HepG2 (cell line): ENCODE measurements around the gene PCGF3. TPM values are rescaled to one million over a fixed set of nuclear protein-coding genes. Genes with fewer than 3 reads are reported as not detected.

Source experiments
- ATAC-seq: fragments of 200-7000 bp; cut with Tn5 transposase; 3 replicates; pipeline ENCODE4 v1.9.1; 2020; ENCODE audit warnings: mild to moderate bottlenecking, moderate library complexity
- BruUV-seq: library from RNA; stranded (reverse); fragments of 400-500 nt; replicated peaks from 2 replicates; lab custom pipeline; 2021; lab: Mats Ljungman, UMichigan
- CTCF ChIA-PET: fragments of 300-600 bp; formaldehyde crosslinking; extraction: SDS; loops from one replicate; lab custom pipeline; 2021; ENCODE audit warnings: low total read pairs, inconsistent platforms, low intra/inter-chr PET ratio; lab: Yijun Ruan, JAX
- POLR2A ChIA-PET: fragments of 350-600 bp; sonication (Branson Sonifier 250); formaldehyde crosslinking; loops from one replicate; lab custom pipeline; 2020; ENCODE audit warnings: antibody characterized with exemption, inconsistent platforms; lab: Yijun Ruan, JAX
- DNase-seq: peaks from one replicate; pipeline ENCODE4 v3.0.0-alpha.2; 2015; ENCODE audit warnings: low spot score
- FAIRE-seq: peaks from 3 replicates; lab custom pipeline; 2011; peaks lifted over from hg19 to GRCh38; lab: Jason Lieb, UNC
- H2AFZ ChIP-seq: one replicate; pipeline ENCODE4 v1.6.1; 2011; ENCODE audit warnings: low read length, inconsistent platforms
- H3K27ac ChIP-seq: fragments of 300-600 bp; 3 replicates; pipeline ENCODE4 v1.8.0; 2011; ENCODE audit warnings: mixed run types, mild to moderate bottlenecking, mixed read lengths, low read length, inconsistent platforms; ENCODE audit not compliant: insufficient read depth; ENCODE audit errors: extremely low read length
- H3K27me3 ChIP-seq, 2 experiments: fragments of 200-600 bp in 1 of 2; 2 replicates in 1 of 2; 3 replicates in 1 of 2; pipeline versions ENCODE4 v1.6.0 to v1.8.0; 2011; ENCODE audit warnings: low read length in 2 of 2, mild to moderate bottlenecking in 2 of 2, moderate library complexity in 2 of 2, inconsistent platforms in 1 of 2; ENCODE audit not compliant: insufficient read depth in 2 of 2, control insufficient read depth in 1 of 2
- H3K36me3 ChIP-seq, 2 experiments: fragments of 200-600 bp in 1 of 2; replicated peaks in 1 of 2; 2 replicates in 1 of 2; 3 replicates in 1 of 2; pipeline versions ENCODE4 v1.5.1 to v1.8.0; 2011; ENCODE audit warnings: low read length in 2 of 2, inconsistent platforms in 1 of 2; ENCODE audit not compliant: insufficient read depth in 2 of 2, control insufficient read depth in 1 of 2
- H3K4me1 ChIP-seq: 2 replicates; pipeline ENCODE4 v1.5.1; 2012; ENCODE audit warnings: low read length, inconsistent platforms; ENCODE audit not compliant: insufficient read depth
- H3K4me2 ChIP-seq: 2 replicates; pipeline ENCODE4 v1.6.0; 2011; ENCODE audit warnings: low read depth, low read length, inconsistent platforms
- H3K4me3 ChIP-seq, 3 experiments: fragments of 200-600 bp in 1 of 3; sonication (generic), shearing (Covaris generic) in 1 of 3; replicated peaks in 1 of 3; 2 replicates each; pipeline ENCODE4 v1.5.1; 2011 to 2016; ENCODE audit warnings: low read length in 3 of 3, inconsistent platforms in 2 of 3, low read depth in 2 of 3, mild to moderate bottlenecking in 2 of 3, control low read depth in 1 of 3, mixed read lengths in 1 of 3; ENCODE audit not compliant: insufficient read depth in 1 of 3
- H3K79me2 ChIP-seq: one replicate; pipeline ENCODE4 v1.6.1; 2011; ENCODE audit warnings: low read length, inconsistent platforms; ENCODE audit not compliant: insufficient read depth
- H3K9ac ChIP-seq: 2 replicates; pipeline ENCODE4 v1.6.0; 2011; ENCODE audit warnings: mild to moderate bottlenecking, low read depth, low read length, inconsistent platforms; ENCODE audit not compliant: insufficient read depth
- H3K9me3 ChIP-seq: 2 replicates; pipeline ENCODE4 v1.5.1; 2012; ENCODE audit warnings: mild to moderate bottlenecking, low read length
- H4K20me1 ChIP-seq: 2 replicates; pipeline ENCODE4 v1.6.0; 2011; ENCODE audit warnings: inconsistent platforms, mild to moderate bottlenecking, low read length, moderate library complexity; ENCODE audit not compliant: insufficient read depth
- ARID5B ChIP-seq: IDR thresholded peaks from 2 replicates; pipeline ENCODE4 v1.4.0; 2020; ENCODE audit warnings: mild to moderate bottlenecking, missing genetic modification reagents
- BCL6 ChIP-seq: IDR thresholded peaks from 2 replicates; pipeline ENCODE4 v1.6.1; 2016; ENCODE audit warnings: missing genetic modification reagents, missing compliant biosample characterization
- FOXM1 ChIP-seq: sonication (generic); formaldehyde crosslinking; IDR thresholded peaks from 2 replicates; pipeline ENCODE4 v1.5.0; 2020; ENCODE audit warnings: missing genetic modification reagents
- KMT2A ChIP-seq: sonication (generic); formaldehyde crosslinking; IDR thresholded peaks from 2 replicates; pipeline ENCODE4 v1.4.0; 2020; ENCODE audit warnings: missing genetic modification reagents
- PRMT3 ChIP-seq: sonication (generic); formaldehyde crosslinking; IDR thresholded peaks from 2 replicates; pipeline ENCODE4 v1.8.1; 2022; ENCODE audit warnings: low read depth, mild to moderate bottlenecking, moderate library complexity, missing genetic modification reagents, borderline replicate concordance
- SRF ChIP-seq: IDR thresholded peaks from 2 replicates; pipeline ENCODE4 v1.6.1; 2011; ENCODE audit warnings: mild to moderate bottlenecking, low read depth, low read length, moderate library complexity
- STAT5B ChIP-seq: sonication (generic); formaldehyde crosslinking; IDR thresholded peaks from 2 replicates; pipeline ENCODE4 v1.4.0; 2020; ENCODE audit warnings: missing genetic modification reagents
- TFE3 ChIP-seq: IDR thresholded peaks from 2 replicates; pipeline ENCODE4 v1.6.1; 2016
- TIGD3 ChIP-seq: sonication (generic); formaldehyde crosslinking; IDR thresholded peaks from 2 replicates; pipeline ENCODE4 v1.5.1; 2020; ENCODE audit warnings: mild to moderate bottlenecking, missing genetic modification reagents, borderline replicate concordance
- ZBTB38 ChIP-seq: sonication (generic); formaldehyde crosslinking; IDR thresholded peaks from 2 replicates; pipeline ENCODE4 v1.5.1; 2020; ENCODE audit warnings: mild to moderate bottlenecking, missing genetic modification reagents
- ZFX ChIP-seq: sonication (generic); formaldehyde crosslinking; IDR thresholded peaks from 2 replicates; pipeline ENCODE4 v1.4.0; 2020; ENCODE audit warnings: mild to moderate bottlenecking, low read depth, missing genetic modification reagents, moderate library complexity
- ZNF138 ChIP-seq: sonication (generic); formaldehyde crosslinking; IDR thresholded peaks from 2 replicates; pipeline ENCODE4 v1.5.0; 2020; ENCODE audit warnings: mild to moderate bottlenecking, low read depth, missing genetic modification reagents
- ZNF3 ChIP-seq: IDR thresholded peaks from 2 replicates; pipeline ENCODE4 v1.7.0; 2017; ENCODE audit warnings: inconsistent platforms
- ZNF337 ChIP-seq: sonication (generic); formaldehyde crosslinking; IDR thresholded peaks from 2 replicates; pipeline ENCODE4 v1.5.1; 2020; ENCODE audit warnings: missing genetic modification reagents, low read depth, mild to moderate bottlenecking, borderline replicate concordance
- ZNF362 ChIP-seq: sonication (generic); formaldehyde crosslinking; IDR thresholded peaks from 2 replicates; pipeline ENCODE4 v1.4.0; 2020; ENCODE audit warnings: missing genetic modification reagents, mild to moderate bottlenecking, borderline replicate concordance
- ZNF547 ChIP-seq: sonication (generic); formaldehyde crosslinking; IDR thresholded peaks from 2 replicates; pipeline ENCODE4 v1.5.1; 2020; ENCODE audit warnings: mild to moderate bottlenecking, missing genetic modification reagents
- ZNF777 ChIP-seq: sonication (generic); formaldehyde crosslinking; IDR thresholded peaks from 2 replicates; pipeline ENCODE4 v1.4.0; 2020; ENCODE audit warnings: missing genetic modification reagents
- ZNF83 ChIP-seq: sonication (generic); formaldehyde crosslinking; IDR thresholded peaks from 2 replicates; pipeline ENCODE4 v1.4.0; 2020; ENCODE audit warnings: missing genetic modification reagents, mild to moderate bottlenecking, borderline replicate concordance
- WGBS: methylation state at CpG from one replicate; pipeline ENCODE4 v1.1.6; 2017; ENCODE audit warnings: low lambda C conversion rate; 5-methylcytosine and 5-hydroxymethylcytosine counted together
- in situ Hi-C: cut with HindIII; loops from 2 replicates; pipeline ENCODE4 v1.10.0; 2017; ENCODE audit warnings: low pct_unique_long_range_greater_than_20kb; ENCODE audit not compliant: extremely low pct_ligation_motif_present
- intact Hi-C: fragments of 100-400 bp; cut with micrococcal nuclease; formaldehyde crosslinking; loops from one replicate; pipeline ENCODE4 v1.10.0; 2022; ENCODE audit not compliant: unreplicated experiment
- polyA plus RNA-seq, 8 experiments: library from polyadenylated mRNA; depleted of rRNA in 3 of 8; stranded (reverse) in 7 of 8; unstranded in 1 of 8; fragments of >200 nt; fragmentation: Illumina TruSeq in 4 of 8; extraction: Trizol in 4 of 8; gene quantifications; 2 replicates each; pipeline versions ENCODE4 v1.2.1 to v1.2.3, GENCODE V29; 2011 to 2016; ENCODE audit warnings: low read depth in 4 of 8, missing spikeins in 1 of 8, mixed read lengths in 1 of 8; ENCODE audit not compliant: insufficient read depth in 1 of 8
- total RNA-seq, 5 experiments: library from RNA; depleted of rRNA; stranded (reverse); fragments of >200 nt; fragmentation: Illumina TruSeq; extraction: Trizol; gene quantifications; 2 replicates each; pipeline ENCODE4 v1.2.3, GENCODE V29; 2016; ENCODE audit warnings: low read depth in 1 of 5

Gene PCGF3
- total and polyA plus RNA-seq, 2 of the 13 experiments (the other 11 are each of a cell fraction or from before 2014, with no cell fraction given), result 28.6 to 66.2 TPM

- Histone ChIP-seq H3K27me3 (no peaks in the 10 kb centered on the region; a peak in 1 of 5 replicates), H3K9me3 (no peaks in the 10 kb centered on the region), H3K27ac (no peak overlapping the region), H3K9ac (no peak overlapping the region), H4K20me1 (peaks cover 14% of the 10 kb centered on the region; the same call in 1 of the 2 replicates), H3K4me2 (no peak overlapping the region), H3K79me2 (peaks cover 31% of the 10 kb centered on the region), H3K4me1 (peaks cover 17% of the 10 kb centered on the region), H3K36me3 (peaks cover 4 to 11% of the 10 kb centered on the region in 2 experiments; a peak in 3 of 5 replicates), H3K4me3 (no peak overlapping the region), H2AFZ (no peak overlapping the region)
- BruUV-seq, result no TSS peak
- CTCF ChIA-PET, result no interaction called here
- intact Hi-C loops (no loop called here), in situ Hi-C loops (no loop called here)
- ATAC-seq, result no peak
- TF ChIP-seq ZNF362 (CRISPR knock-in tag) (no peak), ZBTB38 (no peak), ZNF777 (CRISPR knock-in tag) (no peak), ZNF83 (no peak), ZNF3 (CRISPR knock-in tag) (no peak), TIGD3 (CRISPR knock-in tag) (no peak), ZNF547 (CRISPR knock-in tag) (no peak), STAT5B (CRISPR knock-in tag) (no peak), ZNF138 (CRISPR knock-in tag) (no peak), FOXM1 (CRISPR knock-in tag) (no peak), ZNF337 (CRISPR knock-in tag) (no peak), BCL6 (CRISPR knock-in tag) (no peak), ARID5B (CRISPR knock-in tag) (no peak), SRF (no peak), TFE3 (no peak), PRMT3 (CRISPR knock-in tag) (no peak), ZFX (CRISPR knock-in tag) (no peak), KMT2A (CRISPR knock-in tag) (no peak)
- no peak for DNase-seq
- POLR2A ChIA-PET, result no interaction called here
- WGBS, result 98% methylated on average over 17 of the region's 17 CpGs
- FAIRE-seq, result no peak
Observed at GRCh38 chr4:726838-727237, 21.2 kb downstream of the PCGF3 start.
